ENCODE measurements around the gene DYNC2I2. TPM values are rescaled to one million over a fixed set of nuclear protein-coding genes. Genes with fewer than 3 reads are reported as not detected.
"Not testable (repeated sequence)": the region's sequence is repeated elsewhere in the genome, so short reads cannot be mapped to it uniquely, and the experiment has no call there.

Gene DYNC2I2
- total RNA-seq, 1 experiment from 2014 or later: 71.1 TPM

DNA sequence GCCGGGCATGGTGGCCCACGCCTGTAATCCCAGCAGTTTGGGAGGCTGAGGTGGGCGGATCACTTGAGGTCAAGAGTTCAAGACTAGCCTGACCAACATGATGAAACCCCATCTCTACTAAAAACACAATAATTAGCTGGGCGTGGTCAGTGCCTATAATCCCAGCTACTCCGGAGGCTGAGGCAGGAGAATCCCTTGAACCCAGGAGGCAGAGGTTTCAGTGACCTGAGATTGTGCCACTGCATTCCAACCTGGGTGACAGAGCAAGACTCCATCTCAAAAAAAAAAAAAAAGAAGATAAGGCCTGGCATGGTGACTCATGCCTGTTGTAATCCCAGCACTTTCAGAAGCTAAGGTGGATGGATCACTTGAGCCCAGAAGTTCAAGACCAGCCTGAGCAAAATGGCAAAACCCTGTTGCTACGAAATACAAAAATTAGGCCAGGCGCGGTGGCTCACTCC lies 9.9 kb upstream of the DYNC2I2 start:
- ATAC-seq; H3K4me1 Mint-ChIP-seq; POLR2A ChIA-PET; H3K9me3 Mint-ChIP-seq; H3K4me3 Mint-ChIP-seq; H3K27me3 Mint-ChIP-seq (ENCODE audit: low read depth); DNase-seq (ENCODE audit: low spot score); H3K27ac Mint-ChIP-seq; H3K36me3 Mint-ChIP-seq: not testable (repeated sequence)
- TF ChIP-seq GABPB1 (CRISPR knock-in tag; IDR thresholded peaks at IDR 0.05): 0 out of 2 replicates have a peak, but pooled peaks have one; percentile 21
- CTCF ChIA-PET: interaction anchor here (1.3 kb wide), 1 partner anchor 36 kb away, joined by 5 read pairs; the partner anchor contains the start of gene PKN3

DNA sequence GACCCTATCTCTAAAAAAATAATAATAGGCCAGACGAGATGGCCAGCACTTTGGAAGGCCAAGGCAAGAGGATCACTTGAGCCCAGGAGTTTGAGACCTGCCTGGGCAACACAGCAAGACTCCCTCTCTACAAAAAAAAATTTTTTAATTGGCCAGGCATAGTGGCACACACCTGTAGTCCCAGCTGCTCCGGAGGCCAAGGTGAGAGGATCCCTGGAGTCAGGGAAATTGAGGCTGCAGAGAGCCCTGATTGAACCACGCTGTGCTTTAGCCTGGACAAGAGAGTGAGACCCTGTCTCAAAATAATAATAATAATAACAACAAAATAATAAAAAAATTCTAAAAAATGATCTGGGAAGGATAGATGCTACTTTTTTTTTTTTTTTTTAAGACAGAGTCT lies 1.1 kb upstream of the DYNC2I2 start:
- CTCF ChIA-PET: interaction anchor here (0.7 to 1.5 kb wide), 2 partner anchors 12 to 22 kb away, joined by 4 to 5 read pairs; no protein-coding TSS in a partner anchor
- H3K4me1 Mint-ChIP-seq: peaks cover 3% of the 10 kb centered on the region; the same call in 1 of the 2 replicates
- H3K27me3 Mint-ChIP-seq (ENCODE audit: low read depth): no peaks in the 10 kb centered on the region
- no peak for ATAC-seq
- H3K9me3 Mint-ChIP-seq: no peaks in the 10 kb centered on the region
- H3K36me3 Mint-ChIP-seq: no peaks in the 10 kb centered on the region
- POLR2A ChIA-PET: no interaction called here
- peak; percentile 62; the same call in 1 of the 2 replicates for TF ChIP-seq ZNF121 (CRISPR knock-in tag; IDR thresholded peaks at IDR 0.05)
- TF ChIP-seq ZNF416 (CRISPR knock-in tag; IDR thresholded peaks at IDR 0.05): no peak
- TF ChIP-seq TEAD1 (CRISPR knock-in tag; IDR thresholded peaks at IDR 0.05): no peak
- TF ChIP-seq FOXJ3 (CRISPR knock-in tag; IDR thresholded peaks at IDR 0.05; ENCODE audit: borderline replicate concordance): no peak
- peak overlapping the region; percentile 100; the same call in 1 of the 2 replicates for H3K27ac Mint-ChIP-seq
- DNase-seq (ENCODE audit: low spot score): no peak
- H3K4me3 Mint-ChIP-seq: peak overlapping the region; percentile 88; the same call in 1 of the 2 replicates

DNA sequence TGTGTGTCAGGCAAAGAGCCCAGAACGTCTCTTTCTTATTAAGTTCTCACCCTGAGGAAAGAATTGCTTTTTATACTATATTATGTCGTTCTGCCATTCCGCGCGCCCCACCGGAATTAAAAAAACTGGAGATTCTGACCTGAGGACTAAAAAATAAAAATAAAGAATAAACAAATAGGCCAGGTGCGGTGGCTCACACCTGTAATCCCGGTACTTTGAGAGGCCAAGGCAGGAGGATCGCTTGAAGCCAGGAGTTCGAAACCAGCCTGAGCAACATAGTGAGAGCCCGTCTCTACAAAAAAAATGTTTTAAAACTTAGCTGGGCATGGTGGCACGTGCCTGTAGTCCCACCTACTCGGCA lies 677 bp upstream of the DYNC2I2 start:
- POLR2A ChIA-PET: no interaction called here
- no peak for TF ChIP-seq GRHL2 (CRISPR knock-in tag; IDR thresholded peaks at IDR 0.05; ENCODE audit: insufficient replicate concordance, severe bottlenecking)
- no peak for TF ChIP-seq FOXP1 (CRISPR knock-in tag; IDR thresholded peaks at IDR 0.05; ENCODE audit: borderline replicate concordance)
- TF ChIP-seq, protein P1, sequence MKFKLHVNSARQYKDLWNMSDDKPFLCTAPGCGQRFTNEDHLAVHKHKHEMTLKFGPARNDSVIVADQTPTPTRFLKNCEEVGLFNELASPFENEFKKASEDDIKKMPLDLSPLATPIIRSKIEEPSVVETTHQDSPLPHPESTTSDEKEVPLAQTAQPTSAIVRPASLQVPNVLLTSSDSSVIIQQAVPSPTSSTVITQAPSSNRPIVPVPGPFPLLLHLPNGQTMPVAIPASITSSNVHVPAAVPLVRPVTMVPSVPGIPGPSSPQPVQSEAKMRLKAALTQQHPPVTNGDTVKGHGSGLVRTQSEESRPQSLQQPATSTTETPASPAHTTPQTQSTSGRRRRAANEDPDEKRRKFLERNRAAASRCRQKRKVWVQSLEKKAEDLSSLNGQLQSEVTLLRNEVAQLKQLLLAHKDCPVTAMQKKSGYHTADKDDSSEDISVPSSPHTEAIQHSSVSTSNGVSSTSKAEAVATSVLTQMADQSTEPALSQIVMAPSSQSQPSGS (CRISPR knock-in tag; IDR thresholded peaks at IDR 0.05; ENCODE audit: borderline replicate concordance, low read depth): no peak
- TF ChIP-seq ZNF263 (CRISPR knock-in tag; IDR thresholded peaks at IDR 0.05; ENCODE audit: low read depth): no peak
- no peak for TF ChIP-seq JUN (CRISPR knock-in tag; IDR thresholded peaks at IDR 0.05)
- no peak for TF ChIP-seq NFE2L1 (CRISPR knock-in tag; IDR thresholded peaks at IDR 0.05)
- TF ChIP-seq TCF7 (CRISPR knock-in tag; IDR thresholded peaks at IDR 0.05; ENCODE audit: low read depth): no peak
- TF ChIP-seq, protein P2, sequence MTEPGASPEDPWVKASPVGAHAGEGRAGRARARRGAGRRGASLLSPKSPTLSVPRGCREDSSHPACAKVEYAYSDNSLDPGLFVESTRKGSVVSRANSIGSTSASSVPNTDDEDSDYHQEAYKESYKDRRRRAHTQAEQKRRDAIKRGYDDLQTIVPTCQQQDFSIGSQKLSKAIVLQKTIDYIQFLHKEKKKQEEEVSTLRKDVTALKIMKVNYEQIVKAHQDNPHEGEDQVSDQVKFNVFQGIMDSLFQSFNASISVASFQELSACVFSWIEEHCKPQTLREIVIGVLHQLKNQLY (CRISPR knock-in tag; IDR thresholded peaks at IDR 0.05): no peak
- TF ChIP-seq, protein P3, sequence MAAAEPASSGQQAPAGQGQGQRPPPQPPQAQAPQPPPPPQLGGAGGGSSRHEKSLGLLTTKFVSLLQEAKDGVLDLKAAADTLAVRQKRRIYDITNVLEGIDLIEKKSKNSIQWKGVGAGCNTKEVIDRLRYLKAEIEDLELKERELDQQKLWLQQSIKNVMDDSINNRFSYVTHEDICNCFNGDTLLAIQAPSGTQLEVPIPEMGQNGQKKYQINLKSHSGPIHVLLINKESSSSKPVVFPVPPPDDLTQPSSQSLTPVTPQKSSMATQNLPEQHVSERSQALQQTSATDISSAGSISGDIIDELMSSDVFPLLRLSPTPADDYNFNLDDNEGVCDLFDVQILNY (CRISPR knock-in tag; IDR thresholded peaks at IDR 0.05): no peak
- no peak for TF ChIP-seq ZNF416 (CRISPR knock-in tag; IDR thresholded peaks at IDR 0.05)
- H3K9me3 Mint-ChIP-seq: no peaks in the 10 kb centered on the region
- ATAC-seq: no peak
- DNase-seq (ENCODE audit: low spot score): no peak
- H3K27me3 Mint-ChIP-seq (ENCODE audit: low read depth): no peaks in the 10 kb centered on the region
- CTCF ChIA-PET: interaction anchor here (0.6 to 1.5 kb wide), 2 partner anchors 22 to 107 kb away, joined by 5 to 6 read pairs; no protein-coding TSS in a partner anchor
- H3K27ac Mint-ChIP-seq: peak overlapping the region; percentile 100
- H3K4me1 Mint-ChIP-seq: peaks cover 3% of the 10 kb centered on the region; the same call in 1 of the 2 replicates
- H3K4me3 Mint-ChIP-seq: peak overlapping the region; percentile 88
- H3K36me3 Mint-ChIP-seq: no peaks in the 10 kb centered on the region

DNA sequence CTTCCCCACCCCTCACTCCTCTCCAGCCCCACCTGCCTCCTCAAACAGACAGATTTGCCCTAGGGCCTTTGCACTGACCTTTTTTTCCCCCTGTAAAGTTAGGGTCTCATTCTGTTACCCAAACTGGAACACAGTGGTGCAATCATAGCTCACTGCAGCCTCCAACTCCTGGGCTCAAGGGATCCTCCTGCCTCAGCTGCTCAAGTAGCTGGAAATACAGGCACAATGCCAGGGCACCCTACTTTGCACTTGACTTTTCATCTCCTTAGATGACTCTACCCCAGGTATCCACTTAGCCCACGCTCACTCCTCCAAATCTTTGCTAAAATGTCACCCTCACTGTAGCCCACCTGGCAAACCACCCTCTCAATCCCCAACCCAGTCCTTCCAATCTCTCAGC lies 2.2 kb downstream of the DYNC2I2 start:
- H3K9me3 Mint-ChIP-seq: no peaks in the 10 kb centered on the region
- peaks cover 3% of the 10 kb centered on the region; the same call in 1 of the 2 replicates for H3K4me1 Mint-ChIP-seq
- CTCF ChIA-PET: interaction anchor here (1.0 to 3.2 kb wide), 2 partner anchors 19 to 48 kb away, joined by 5 to 8 read pairs; partner anchors contain the start of gene PKN3
- DNase-seq (ENCODE audit: low spot score) (no peak), ATAC-seq (no peak)
- no peak overlapping the region for H3K4me3 Mint-ChIP-seq
- POLR2A ChIA-PET: interaction anchor here (0.7 kb wide), 1 partner anchor 70 kb away, joined by 3 read pairs; no protein-coding TSS in a partner anchor
- peak overlapping the region; percentile 63 for H3K27ac Mint-ChIP-seq
- no peaks in the 10 kb centered on the region for H3K27me3 Mint-ChIP-seq (ENCODE audit: low read depth)
- H3K36me3 Mint-ChIP-seq: no peaks in the 10 kb centered on the region
- TF ChIP-seq TEAD4 (CRISPR knock-in tag; IDR thresholded peaks at IDR 0.05) (no peak), GABPB1 (CRISPR knock-in tag; IDR thresholded peaks at IDR 0.05) (no peak), SP1 (CRISPR knock-in tag; conservative IDR thresholded peaks at IDR 0.05) (no peak), FOXK1 (CRISPR knock-in tag; IDR thresholded peaks at IDR 0.05) (no peak), ZBTB21 (CRISPR knock-in tag; IDR thresholded peaks at IDR 0.05; ENCODE audit: borderline replicate concordance) (no peak), KAT7 (CRISPR knock-in tag; IDR thresholded peaks at IDR 0.05; ENCODE audit: borderline replicate concordance) (no peak)
- TF ChIP-seq, protein P4, sequence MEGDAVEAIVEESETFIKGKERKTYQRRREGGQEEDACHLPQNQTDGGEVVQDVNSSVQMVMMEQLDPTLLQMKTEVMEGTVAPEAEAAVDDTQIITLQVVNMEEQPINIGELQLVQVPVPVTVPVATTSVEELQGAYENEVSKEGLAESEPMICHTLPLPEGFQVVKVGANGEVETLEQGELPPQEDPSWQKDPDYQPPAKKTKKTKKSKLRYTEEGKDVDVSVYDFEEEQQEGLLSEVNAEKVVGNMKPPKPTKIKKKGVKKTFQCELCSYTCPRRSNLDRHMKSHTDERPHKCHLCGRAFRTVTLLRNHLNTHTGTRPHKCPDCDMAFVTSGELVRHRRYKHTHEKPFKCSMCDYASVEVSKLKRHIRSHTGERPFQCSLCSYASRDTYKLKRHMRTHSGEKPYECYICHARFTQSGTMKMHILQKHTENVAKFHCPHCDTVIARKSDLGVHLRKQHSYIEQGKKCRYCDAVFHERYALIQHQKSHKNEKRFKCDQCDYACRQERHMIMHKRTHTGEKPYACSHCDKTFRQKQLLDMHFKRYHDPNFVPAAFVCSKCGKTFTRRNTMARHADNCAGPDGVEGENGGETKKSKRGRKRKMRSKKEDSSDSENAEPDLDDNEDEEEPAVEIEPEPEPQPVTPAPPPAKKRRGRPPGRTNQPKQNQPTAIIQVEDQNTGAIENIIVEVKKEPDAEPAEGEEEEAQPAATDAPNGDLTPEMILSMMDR (IDR thresholded peaks at IDR 0.05): no peak
- TF ChIP-seq, protein P5, sequence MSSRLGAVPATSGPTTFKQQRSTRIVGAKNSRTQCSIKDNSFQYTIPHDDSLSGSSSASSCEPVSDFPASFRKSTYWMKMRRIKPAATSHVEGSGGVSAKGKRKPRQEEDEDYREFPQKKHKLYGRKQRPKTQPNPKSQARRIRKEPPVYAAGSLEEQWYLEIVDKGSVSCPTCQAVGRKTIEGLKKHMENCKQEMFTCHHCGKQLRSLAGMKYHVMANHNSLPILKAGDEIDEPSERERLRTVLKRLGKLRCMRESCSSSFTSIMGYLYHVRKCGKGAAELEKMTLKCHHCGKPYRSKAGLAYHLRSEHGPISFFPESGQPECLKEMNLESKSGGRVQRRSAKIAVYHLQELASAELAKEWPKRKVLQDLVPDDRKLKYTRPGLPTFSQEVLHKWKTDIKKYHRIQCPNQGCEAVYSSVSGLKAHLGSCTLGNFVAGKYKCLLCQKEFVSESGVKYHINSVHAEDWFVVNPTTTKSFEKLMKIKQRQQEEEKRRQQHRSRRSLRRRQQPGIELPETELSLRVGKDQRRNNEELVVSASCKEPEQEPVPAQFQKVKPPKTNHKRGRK (CRISPR knock-in tag; IDR thresholded peaks at IDR 0.05; ENCODE audit: borderline replicate concordance): no peak

Measured in WTC11 (cell line).